ENCODE results near the gene IGSF3.

Gene IGSF3

GRCh38 chr1:116667078-116667574 is 407 bp downstream of the IGSF3 start:
- no peak for TF ChIP-seq CTCF (IDR thresholded peaks at IDR 0.05; ENCODE audit: unreplicated experiment in 3 of 3)
- Mint-ChIP-seq H3K4me3 (peak overlapping the region; percentile 88 to 92 (median 91)), H3K36me3 (ENCODE audit: low read depth) (peaks cover 6% of the 10 kb centered on the region), H3K9me3 (no peaks in the 10 kb centered on the region), H3K4me1 (peaks cover 31% of the 10 kb centered on the region), H3K27me3 (ENCODE audit: low read depth) (peaks cover 44% of the 10 kb centered on the region), H3K27ac (no peak overlapping the region)

- peak overlapping the region; percentile 42 to 61 (median 53) for H3K27ac Mint-ChIP-seq
- peaks cover 6% of the 10 kb centered on the region for H3K36me3 Mint-ChIP-seq (ENCODE audit: low read depth)
- peaks cover 44% of the 10 kb centered on the region for H3K27me3 Mint-ChIP-seq (ENCODE audit: low read depth)
- no peak for TF ChIP-seq CTCF (IDR thresholded peaks at IDR 0.05; ENCODE audit: unreplicated experiment in 3 of 3)
- peak overlapping the region; percentile 88 to 92 (median 91) for H3K4me3 Mint-ChIP-seq
- H3K9me3 Mint-ChIP-seq: no peaks in the 10 kb centered on the region
- peaks cover 24% of the 10 kb centered on the region for H3K4me1 Mint-ChIP-seq
Measured at GRCh38 chr1:116666187-116667077, 1.1 kb downstream of the IGSF3 start.

- peak overlapping the region; percentile 59 to 92 (median 91) for H3K4me3 Mint-ChIP-seq
- H3K36me3 Mint-ChIP-seq (ENCODE audit: low read depth): peaks cover 6% of the 10 kb centered on the region
- H3K4me1 Mint-ChIP-seq: peaks cover 18% of the 10 kb centered on the region
- no peak for TF ChIP-seq CTCF (IDR thresholded peaks at IDR 0.05; ENCODE audit: unreplicated experiment in 3 of 3)
- no peak overlapping the region for H3K27ac Mint-ChIP-seq
- no peaks in the 10 kb centered on the region for H3K9me3 Mint-ChIP-seq
- H3K27me3 Mint-ChIP-seq (ENCODE audit: low read depth): peaks cover 40% of the 10 kb centered on the region
Measured at GRCh38 chr1:116664978-116665371, 2.6 kb downstream of the IGSF3 start.

- no peaks in the 10 kb centered on the region for H3K9me3 Mint-ChIP-seq
- H3K36me3 Mint-ChIP-seq (ENCODE audit: low read depth): peaks cover 6% of the 10 kb centered on the region
- no peak for TF ChIP-seq CTCF (IDR thresholded peaks at IDR 0.05; ENCODE audit: unreplicated experiment in 3 of 3)
- H3K4me3 Mint-ChIP-seq: peak overlapping the region in 2 of 3 experiments; percentile 29 to 58
- no peak overlapping the region for H3K27ac Mint-ChIP-seq
- H3K4me1 Mint-ChIP-seq: peaks cover 18% of the 10 kb centered on the region
- peaks cover 40% of the 10 kb centered on the region for H3K27me3 Mint-ChIP-seq (ENCODE audit: low read depth)
Measured at GRCh38 chr1:116664366-116664977, 3.1 kb downstream of the IGSF3 start.

- Mint-ChIP-seq H3K4me3 (peak overlapping the region in 1 of 3 experiments; percentile 58), H3K9me3 (no peaks in the 10 kb centered on the region), H3K36me3 (ENCODE audit: low read depth) (peaks cover 6% of the 10 kb centered on the region), H3K27ac (no peak overlapping the region), H3K4me1 (peaks cover 18% of the 10 kb centered on the region), H3K27me3 (ENCODE audit: low read depth) (peaks cover 40% of the 10 kb centered on the region)
- no peak for TF ChIP-seq CTCF (IDR thresholded peaks at IDR 0.05; ENCODE audit: unreplicated experiment in 3 of 3)
Measured at GRCh38 chr1:116663821-116664220, 3.7 kb downstream of the IGSF3 start.

Measured in nephron (organoid).